Endothelial cell of hepatic sinusoid (primary cell): Measurements from ENCODE around the gene EEF1G.

ENCODE experiments used
- in situ Hi-C: cut with HindIII; loops from 2 replicates; pipeline ENCODE4 v1.10.0; 2017; ENCODE audit warnings: low sequenced_read_pairs

EEF1G gene

GRCh38 chr11:62556875-62557631 is 16.6 kb downstream of the EEF1G start:
- in situ Hi-C loops, result no loop called here

- in situ Hi-C loops, result no loop called here
These were observed 17.4 kb downstream of the EEF1G start for GRCh38 chr11:62556108-62556874.

GRCh38 chr11:62555464-62556107 is 18.1 kb downstream of the EEF1G start:
- in situ Hi-C loops, result no loop called here

GRCh38 chr11:62554387-62555167 is 19.1 kb downstream of the EEF1G start:
- in situ Hi-C loops, result loop anchor here (5.0 kb wide), 2 partner anchors 37 to 117 kb away; no protein-coding TSS in a partner anchor

GRCh38 chr11:62553839-62554361 is 19.8 kb downstream of the EEF1G start:
- in situ Hi-C loops, result loop anchor here (5.0 kb wide), 2 partner anchors 37 to 117 kb away; no protein-coding TSS in a partner anchor

DNA sequence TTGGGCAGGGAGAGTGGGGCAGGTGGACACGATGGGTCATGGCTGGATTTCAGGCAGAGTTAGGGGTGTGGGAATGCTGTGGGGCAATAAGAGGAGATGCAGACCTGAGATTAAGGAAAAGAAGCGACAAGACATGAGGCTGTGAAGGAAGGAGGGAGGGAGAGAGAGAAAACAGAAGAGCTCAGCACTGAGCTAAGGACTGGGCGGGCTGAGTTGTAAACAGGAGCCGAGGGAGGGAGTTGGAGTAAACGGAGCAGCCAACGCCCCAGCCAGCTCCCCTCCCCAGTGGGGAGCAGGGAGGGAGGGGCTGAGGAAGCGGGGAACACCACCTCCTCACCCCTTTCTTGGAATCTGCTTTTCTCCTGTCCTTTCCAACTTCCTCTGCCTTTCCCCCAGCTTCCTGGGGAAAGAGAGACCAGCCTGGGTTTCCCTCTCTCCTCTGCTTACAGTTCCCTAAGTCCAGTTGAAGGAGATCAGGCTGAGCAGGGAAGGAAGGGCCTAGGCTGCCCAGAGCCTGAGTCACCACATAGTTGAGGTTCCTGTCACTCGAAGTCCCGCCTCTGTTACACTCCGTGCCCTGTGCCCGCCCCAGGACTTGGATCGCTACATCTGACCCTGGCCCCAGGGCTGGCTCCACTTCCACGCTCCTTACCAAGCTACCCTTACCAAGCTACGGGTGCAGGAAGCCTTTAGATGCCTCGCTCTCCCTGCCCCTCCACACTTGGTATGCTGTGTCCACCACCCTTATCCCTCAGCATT is 20.4 kb downstream of the EEF1G start:
- in situ Hi-C loops, result loop anchor here (5.0 kb wide), 2 partner anchors 36 to 116 kb away; no protein-coding TSS in a partner anchor

GRCh38 chr11:62552485-62553079 is 21.1 kb downstream of the EEF1G start:
- in situ Hi-C loops, result loop anchor here (5.0 kb wide), 2 partner anchors 35 to 115 kb away; no protein-coding TSS in a partner anchor

- in situ Hi-C loops, result loop anchor here (5.0 kb wide), 2 partner anchors 33 to 113 kb away; no protein-coding TSS in a partner anchor
These were observed 23.2 kb downstream of the EEF1G start for GRCh38 chr11:62550478-62550877.

- in situ Hi-C loops, result no loop called here
These were observed 25.0 kb downstream of the EEF1G start for GRCh38 chr11:62548545-62549335.

GRCh38 chr11:62547691-62548281 is 25.9 kb downstream of the EEF1G start:
- in situ Hi-C loops, result no loop called here

DNA sequence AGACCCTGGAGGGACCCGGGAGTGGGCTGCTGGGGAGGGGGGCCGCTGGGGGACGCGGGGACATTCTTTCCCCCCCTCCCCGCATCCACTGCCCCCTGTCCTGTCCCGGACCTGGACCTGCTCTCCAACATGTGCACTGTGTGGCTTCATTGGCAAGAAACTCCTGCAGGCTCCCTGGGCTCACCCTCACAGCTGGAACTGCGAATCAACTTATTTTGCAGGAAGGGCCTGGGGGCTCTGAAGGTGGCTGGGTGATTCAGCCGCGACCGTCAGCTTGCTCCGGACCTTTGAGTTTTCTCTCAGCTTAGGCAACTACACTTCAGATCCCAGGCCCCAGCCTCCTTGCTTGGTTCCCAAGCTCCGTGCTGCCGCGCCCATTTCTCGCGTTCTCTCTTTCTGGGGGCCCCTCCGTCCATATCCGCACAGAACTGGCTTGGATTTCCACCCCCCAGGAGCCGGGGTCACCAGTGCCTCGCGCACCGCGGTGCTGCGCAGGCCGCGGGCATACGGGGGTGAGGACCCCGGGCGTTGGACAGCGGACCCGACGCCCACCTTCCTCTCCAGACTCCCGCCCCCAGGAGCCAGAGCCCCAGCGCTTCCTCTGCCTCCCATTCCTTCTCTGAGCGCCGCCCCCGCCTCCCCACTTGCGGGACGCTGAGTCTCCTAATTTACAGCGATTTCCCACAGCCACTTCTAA is 26.6 kb downstream of the EEF1G start:
- in situ Hi-C loops, result no loop called here

- in situ Hi-C loops, result no loop called here
These were observed 27.3 kb downstream of the EEF1G start, which contains the start of gene AHNAK for GRCh38 chr11:62546244-62546928. TSS of gene AHNAK (minus strand) at chr11:62546806. CDS start at chr11:62536098, 10,708 bp downstream.

GRCh38 chr11:62545437-62546243 is 28.1 kb downstream of the EEF1G start:
- in situ Hi-C loops, result no loop called here

GRCh38 chr11:62544581-62545436 is 28.9 kb downstream of the EEF1G start:
- in situ Hi-C loops, result no loop called here
